ENCODE results near the gene IRX1.

IRX1 gene

DNA sequence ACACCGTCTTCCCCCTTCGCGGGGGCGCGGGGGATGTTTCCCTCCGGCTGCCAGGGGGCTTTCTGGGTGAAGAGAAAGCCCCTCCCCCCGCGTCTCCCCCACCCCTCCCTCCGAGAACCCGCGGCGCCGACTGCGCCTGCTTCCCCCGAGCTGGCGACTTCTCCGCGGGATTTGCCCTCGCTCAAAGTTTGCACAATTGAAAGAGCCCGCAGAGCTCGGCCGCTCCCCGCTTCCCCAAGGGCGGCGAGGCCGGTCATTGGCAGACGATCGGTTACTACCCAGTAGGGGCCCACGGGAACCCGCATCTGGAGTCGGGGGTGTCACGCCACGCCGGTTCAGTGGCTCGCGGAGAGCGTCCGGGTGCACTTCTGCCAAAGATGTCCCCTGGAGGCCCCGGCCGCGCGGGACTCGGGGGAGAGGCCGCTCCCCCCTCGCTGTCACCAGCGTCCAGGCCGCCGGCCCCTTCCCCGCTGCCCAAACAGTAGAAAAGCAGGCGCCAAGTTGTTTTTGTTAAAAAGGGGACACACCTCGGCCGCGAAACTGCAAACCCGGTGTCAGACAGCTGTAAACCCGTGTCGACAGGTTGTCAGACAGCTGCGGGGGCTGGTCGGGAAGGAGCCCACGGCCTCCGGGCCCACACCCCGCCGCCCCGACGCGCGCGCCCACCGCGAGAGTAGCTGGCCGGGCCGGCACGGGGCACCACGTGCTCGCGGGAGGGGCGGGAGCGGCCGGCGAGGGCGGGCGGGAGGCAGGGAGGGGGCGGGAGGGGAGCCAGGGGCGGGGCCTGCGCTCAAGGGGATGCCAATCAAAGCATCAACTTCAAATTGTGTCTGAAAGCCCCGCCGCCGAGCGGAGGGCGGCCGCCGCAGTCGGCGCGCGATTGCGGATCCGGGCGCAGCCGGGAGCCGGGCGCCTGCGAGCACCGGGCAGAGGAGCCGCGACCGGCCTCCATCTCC, at the start of gene IRX1:
IRX1 (plus strand) TSS at position 827 of the 956 bp plus-strand sequence. CDS start 274 bp downstream, outside the sequence.
- no peak for DNase-seq

GRCh38 chr5:3546028-3546427, 49.6 kb upstream of the IRX1 start:
- no peak for DNase-seq

GRCh38 chr5:3564116-3564515, 31.5 kb upstream of the IRX1 start:
- no peak for DNase-seq

DNA sequence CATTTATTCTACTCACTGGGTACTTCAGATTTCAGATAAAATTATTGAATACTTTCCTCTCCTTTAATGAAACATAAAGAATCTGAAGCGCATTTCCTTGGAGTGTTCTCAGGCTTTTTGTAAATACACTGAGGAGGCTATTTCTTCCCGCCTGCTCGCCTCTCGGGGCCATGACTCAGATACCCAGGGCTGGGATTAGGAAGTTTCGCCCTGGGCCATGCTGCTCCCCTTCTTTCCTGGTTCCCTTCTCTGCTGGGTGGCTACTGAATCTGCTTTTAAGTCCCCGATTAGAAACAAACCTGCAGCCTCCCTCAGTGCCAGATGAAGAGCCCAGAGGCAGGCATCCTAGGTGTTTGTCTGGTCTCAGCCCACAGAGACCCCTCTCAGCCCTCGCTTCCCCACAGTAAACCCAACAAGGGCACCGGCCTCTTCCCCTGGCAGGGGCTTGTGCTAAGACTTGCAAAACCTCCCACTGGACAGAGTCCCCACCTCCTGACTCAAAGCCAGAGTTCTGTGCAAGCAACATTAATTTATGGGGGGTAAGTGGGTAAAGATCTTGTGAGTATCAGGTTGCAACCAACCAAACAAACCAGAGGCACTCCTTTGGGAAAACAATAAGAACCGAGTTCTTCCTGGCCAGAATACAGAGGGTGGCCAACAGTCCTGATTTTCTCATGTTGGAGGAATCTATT, 30.7 kb upstream of the IRX1 start:
- DNase-seq, result no peak

- DNase-seq, result no peak
These were observed 10.7 kb upstream of the IRX1 start for GRCh38 chr5:3584724-3585531.

DNA sequence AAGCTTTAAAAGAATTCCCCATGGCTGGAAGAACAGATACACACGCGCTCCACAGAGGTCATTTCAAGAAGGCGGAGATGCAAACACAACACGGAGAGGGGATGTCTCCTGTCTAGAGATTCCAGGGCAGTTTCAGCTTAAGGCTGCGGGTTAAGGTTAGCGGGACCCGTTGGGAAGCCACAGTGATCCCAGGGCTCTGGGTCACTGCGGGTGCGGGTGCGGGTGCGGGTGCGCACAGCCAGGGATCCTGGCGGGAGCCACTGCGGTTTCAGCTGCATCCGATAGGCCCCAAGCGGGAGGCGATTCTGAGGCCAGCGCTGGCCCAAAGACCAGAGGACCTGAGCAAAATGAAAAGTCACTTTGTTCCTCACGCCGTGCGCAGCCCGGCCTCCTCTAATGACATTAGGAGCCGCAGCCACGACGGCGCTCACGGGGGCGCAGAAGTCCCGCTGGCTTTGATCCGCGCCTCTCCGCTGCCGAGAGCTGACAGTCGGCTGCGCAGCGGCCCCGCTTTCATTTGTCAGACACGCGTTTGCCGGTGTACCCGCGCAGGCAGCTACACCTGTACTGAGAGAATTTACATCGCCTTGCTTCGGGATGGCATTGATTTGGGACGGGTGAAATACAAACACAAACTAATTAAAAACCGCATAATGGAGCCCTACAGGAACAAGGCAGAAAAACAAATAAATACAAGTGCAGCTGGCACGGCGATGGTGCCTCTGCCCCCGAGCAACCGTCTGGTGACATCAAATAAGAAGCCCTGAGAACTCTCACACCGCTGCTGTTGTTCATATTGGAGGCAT, 5.3 kb upstream of the IRX1 start:
- DNase-seq, result no peak

DNA sequence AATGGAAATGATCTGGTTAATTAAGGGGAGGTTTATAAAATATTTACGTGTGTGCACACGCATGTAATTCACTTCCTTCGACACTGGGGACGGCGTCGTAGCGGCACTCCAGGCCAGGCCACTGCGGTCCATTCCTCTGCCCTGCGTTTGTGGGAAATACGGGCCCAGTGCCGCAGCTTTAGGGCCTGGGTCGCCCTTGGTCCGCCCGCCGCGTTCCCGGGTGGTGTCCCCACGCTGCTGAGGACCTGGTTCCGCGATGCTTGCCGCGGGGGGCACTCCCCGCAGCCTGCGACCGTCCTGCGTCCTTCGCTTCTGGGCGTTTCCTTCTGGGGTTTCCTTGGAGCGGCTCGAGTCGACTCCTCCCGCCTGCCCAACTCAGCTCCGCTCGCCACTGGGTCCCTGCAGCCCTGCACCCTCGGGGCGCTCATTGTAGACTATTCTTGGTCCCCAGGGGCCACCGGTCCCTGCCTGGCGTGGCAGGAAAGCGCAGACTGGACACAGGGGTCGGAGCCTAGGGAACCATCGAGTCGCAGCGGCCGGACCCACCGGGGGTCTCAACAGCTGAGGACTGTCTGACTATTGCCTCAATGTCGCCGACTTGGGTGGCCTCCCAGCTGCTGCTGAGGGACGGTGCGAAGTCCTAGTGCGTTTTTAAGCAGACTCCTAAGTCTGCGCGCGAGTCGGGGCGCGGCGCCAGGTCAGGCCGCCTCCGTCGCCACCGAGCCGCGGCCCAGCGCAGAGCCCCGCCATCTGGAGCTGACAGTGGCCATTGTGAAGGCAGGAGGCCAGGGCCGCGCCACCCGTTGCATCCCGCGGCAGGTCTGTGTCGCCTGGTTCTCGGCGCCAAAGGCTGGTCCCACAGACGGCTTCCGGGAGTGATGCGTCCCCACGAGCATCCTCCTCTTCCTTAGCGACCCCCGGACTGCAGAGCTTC, 4.4 kb upstream of the IRX1 start:
- no peak for DNase-seq

DNA sequence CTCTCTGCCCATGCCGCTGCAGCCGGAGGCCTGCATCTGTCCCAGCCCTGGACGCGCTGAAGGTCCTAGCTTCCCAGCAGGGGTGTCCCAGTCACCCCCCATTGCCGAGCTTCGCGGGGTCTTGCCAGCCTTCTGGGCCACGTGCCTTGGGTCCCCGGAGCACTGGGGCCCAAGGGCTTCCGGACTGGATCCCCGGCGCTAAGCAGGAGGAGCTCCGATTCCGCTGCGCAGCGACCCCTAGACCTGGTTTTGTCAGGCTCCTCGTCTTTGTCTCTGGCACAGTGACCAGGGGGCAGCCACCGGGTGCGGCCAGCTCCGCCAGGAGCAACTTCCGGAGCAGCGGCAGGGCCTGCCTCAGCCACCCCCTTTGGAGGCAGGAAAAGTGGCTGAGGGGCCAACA, 3.3 kb upstream of the IRX1 start:
- DNase-seq, result no peak

DNA sequence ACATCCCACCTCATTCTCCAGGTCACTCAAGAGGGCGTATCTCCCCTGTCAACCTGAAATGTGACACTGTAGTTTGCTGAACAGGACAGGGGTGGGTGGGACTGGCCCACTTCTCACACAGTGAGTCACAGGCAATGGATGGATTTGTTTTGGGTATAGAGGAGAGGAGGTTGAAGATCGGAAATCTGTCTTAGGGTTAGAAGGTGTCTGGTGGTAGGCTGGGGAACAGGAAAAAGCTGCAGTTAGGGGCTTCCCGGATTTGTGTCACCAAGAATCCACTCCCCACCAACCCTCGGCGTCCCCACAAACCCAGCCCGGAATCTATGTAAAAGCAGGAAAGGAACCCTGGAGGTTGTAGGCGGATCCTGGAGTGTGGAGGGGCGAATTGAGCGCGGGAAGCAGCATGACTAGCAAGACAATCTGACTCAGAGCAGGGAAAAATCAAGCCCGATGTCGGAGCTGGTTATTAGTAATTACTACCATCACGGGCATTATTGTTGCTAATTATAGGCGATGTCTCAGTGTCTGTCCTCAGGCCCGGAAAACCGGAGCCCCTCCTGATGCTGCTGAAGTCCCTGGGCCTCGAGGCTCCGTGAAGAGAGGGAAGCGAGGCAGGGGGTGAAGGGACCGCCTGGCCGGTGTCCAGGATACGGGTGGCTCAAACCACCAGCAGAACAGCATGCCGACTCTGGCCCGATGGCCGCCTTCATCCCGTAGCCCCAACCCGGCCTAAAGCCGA, 1.7 kb upstream of the IRX1 start:
- DNase-seq, result no peak

DNA sequence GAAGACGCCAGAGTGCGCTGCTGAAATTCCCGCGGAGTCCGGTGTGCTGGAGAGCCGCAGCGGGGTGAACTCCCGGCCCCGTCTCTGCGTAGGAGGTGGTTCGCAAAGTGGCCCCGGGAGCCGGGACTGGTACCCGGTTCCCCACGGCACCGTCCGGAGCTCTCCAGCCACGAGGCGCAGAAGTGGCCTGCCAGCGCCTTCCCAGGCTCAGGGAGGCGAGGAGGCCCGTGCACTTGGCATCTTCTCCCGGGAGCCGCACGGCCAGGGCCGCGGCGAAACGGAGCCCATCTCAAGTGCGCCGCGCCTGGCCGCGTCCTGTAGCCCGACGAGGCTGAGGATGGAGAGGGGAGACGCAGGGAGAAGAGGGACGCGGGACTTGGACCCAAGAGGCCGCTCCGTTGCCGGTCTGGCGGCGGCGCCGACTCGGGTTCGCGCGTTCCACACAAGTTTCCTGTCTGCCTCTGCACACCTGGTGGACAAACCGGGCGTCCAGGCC, 1.1 kb upstream of the IRX1 start:
- no peak for DNase-seq

- DNase-seq, result no peak
These were observed 711 bp downstream of the IRX1 start for GRCh38 chr5:3596261-3596825.

DNA sequence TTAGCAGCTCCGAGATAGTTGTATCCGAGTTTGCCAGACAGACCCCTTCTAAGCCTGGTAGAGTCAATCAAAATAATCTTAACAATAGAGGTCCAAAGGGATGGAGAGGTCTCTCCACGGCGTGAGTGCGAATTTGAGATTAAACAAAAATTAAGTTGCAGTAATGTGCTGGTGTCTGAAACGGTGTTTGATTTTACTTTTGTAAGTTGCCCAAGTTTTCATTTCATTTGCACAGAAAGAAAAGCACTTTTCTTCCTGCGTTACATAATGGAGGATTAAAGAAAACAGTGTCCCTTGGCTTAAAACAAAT, 1.2 kb downstream of the IRX1 start:
- no peak for DNase-seq

GRCh38 chr5:3597167-3598007, 1.8 kb downstream of the IRX1 start:
- no peak for DNase-seq

- DNase-seq, result no peak
These were observed 2.6 kb downstream of the IRX1 start for GRCh38 chr5:3598207-3598606.

- no peak for DNase-seq
These were observed 3.2 kb downstream of the IRX1 start for GRCh38 chr5:3598769-3599211.

DNA sequence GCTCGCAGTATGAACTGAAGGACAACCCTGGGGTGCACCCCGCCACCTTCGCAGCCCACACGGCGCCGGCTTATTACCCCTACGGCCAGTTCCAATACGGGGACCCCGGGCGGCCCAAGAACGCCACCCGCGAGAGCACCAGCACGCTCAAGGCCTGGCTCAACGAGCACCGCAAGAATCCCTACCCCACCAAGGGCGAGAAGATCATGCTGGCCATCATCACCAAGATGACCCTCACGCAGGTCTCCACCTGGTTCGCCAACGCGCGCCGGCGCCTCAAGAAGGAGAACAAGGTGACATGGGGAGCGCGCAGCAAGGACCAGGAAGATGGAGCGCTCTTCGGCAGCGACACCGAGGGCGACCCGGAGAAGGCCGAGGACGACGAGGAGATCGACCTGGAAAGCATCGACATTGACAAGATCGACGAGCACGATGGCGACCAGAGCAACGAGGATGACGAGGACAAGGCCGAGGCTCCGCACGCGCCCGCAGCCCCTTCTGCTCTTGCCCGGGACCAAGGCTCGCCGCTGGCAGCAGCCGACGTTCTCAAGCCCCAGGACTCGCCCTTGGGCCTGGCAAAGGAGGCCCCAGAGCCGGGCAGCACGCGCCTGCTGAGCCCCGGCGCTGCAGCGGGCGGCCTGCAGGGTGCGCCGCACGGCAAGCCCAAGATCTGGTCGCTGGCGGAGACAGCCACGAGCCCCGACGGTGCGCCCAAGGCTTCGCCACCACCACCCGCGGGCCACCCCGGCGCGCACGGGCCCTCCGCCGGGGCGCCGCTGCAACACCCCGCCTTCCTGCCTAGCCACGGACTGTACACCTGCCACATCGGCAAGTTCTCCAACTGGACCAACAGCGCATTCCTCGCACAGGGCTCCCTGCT, 3.8 kb downstream of the IRX1 start:
- DNase-seq, result no peak

DNA sequence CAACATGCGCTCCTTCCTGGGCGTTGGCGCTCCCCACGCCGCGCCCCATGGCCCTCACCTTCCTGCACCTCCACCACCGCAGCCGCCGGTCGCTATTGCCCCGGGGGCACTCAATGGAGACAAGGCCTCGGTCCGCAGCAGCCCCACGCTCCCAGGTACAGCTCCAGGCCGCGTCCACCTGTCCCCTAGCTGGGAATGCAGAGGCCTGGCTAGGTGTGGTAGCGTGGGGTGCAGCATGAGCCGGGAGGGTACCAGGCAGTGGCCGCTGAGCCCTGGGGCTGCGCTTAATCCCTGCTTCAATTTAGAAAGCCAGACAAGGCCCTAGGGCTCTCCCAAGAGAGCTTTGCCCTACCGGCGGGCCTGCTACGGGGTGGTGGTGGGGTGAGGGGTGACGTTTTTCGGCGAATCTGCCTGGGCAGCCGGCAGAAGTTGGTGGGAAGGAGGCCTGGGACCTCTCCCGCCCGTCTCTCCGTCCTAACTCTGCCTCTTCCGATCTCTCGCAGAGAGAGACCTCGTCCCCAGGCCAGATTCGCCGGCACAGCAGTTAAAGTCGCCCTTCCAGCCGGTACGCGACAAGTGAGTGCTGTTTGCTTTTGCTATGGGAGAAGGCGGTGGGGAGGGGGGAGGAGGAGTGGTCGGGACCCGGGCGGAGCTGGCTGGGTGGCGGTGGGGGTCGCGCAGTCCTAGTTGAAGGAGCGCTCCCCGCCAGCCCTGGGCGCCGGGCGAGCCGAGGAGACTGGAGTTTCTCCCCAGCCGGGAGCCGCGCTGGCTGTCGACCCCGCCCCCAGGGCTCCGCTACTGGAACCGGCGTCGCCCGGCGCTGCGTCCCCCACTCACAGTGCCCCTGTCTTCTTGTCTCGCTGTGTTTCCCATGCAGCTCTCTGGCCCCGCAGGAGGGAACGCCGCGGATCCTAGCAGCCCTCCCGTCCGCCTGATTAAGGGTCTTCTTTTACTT, 4.8 kb downstream of the IRX1 start:
- no peak for DNase-seq

Measured in DMS53 (cell line).